Measurements from ENCODE around the gene CPNE1. TPM values are rescaled to one million over a fixed set of nuclear protein-coding genes. Genes with fewer than 3 reads are reported as not detected.

The CPNE1 gene
- total RNA-seq, 1 experiment from 2014 or later: 222 TPM

DNA sequence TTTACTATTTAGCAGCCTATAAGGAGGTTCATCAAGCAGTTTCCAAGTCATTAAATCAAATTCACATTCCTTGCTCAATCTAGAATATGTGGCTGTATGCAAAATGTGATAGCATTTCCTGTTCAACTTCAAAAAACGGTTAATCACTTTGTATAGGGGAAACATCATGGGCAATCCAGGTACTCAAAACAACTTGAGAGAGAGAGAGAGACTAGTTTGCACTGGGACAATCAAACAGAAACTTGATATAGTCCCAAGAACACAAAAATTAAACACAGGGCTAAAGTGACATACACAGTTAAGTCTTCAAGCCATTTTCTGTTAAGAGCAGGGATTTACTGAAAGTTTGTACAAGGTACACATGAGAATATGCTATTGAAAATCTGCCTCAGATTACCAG is 7.4 kb downstream of the CPNE1 start:
- Histone ChIP-seq H2AFZ (ENCODE audit: low read length) (no peak overlapping the region), H3K27me3 (ENCODE audit: low read length) (no peaks in the 10 kb centered on the region), H3K36me3 (ENCODE audit: low read depth, low read length) (peaks cover 46% of the 10 kb centered on the region), H3K9me2 (replicated peaks; ENCODE audit: low read length) (no peaks in the 10 kb centered on the region), H3K4me1 (ENCODE audit: insufficient read depth, low read length) (peaks cover 25% of the 10 kb centered on the region), H3K9me3 (ENCODE audit: low read length) (no peaks in the 10 kb centered on the region), H3K4me3 (ENCODE audit: low read length) (no peak overlapping the region), H4K20me1 (ENCODE audit: low read length) (peaks cover 93% of the 10 kb centered on the region), H3K9ac (ENCODE audit: low read length) (no peak overlapping the region), H3K27ac (ENCODE audit: low read length) (no peak overlapping the region), H3F3A (ENCODE audit: low read length, unreplicated experiment) (peaks cover 3% of the 10 kb centered on the region), H3K4me2 (ENCODE audit: low read length) (no peak overlapping the region), H3K79me2 (ENCODE audit: low read length) (peaks cover 100% of the 10 kb centered on the region)
- TF ChIP-seq, protein P1, sequence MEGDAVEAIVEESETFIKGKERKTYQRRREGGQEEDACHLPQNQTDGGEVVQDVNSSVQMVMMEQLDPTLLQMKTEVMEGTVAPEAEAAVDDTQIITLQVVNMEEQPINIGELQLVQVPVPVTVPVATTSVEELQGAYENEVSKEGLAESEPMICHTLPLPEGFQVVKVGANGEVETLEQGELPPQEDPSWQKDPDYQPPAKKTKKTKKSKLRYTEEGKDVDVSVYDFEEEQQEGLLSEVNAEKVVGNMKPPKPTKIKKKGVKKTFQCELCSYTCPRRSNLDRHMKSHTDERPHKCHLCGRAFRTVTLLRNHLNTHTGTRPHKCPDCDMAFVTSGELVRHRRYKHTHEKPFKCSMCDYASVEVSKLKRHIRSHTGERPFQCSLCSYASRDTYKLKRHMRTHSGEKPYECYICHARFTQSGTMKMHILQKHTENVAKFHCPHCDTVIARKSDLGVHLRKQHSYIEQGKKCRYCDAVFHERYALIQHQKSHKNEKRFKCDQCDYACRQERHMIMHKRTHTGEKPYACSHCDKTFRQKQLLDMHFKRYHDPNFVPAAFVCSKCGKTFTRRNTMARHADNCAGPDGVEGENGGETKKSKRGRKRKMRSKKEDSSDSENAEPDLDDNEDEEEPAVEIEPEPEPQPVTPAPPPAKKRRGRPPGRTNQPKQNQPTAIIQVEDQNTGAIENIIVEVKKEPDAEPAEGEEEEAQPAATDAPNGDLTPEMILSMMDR (conservative IDR thresholded peaks at IDR 0.05; ENCODE audit: low read depth, low read length): no peak
- TF ChIP-seq EZH2 (IDR thresholded peaks at IDR 0.05; ENCODE audit: low read length, unreplicated experiment): no peak
- TF ChIP-seq EZH2phosphoT487 (IDR thresholded peaks at IDR 0.05; ENCODE audit: borderline replicate concordance, low read length): no peak
- ATAC-seq: no peak
- BruUV-seq (replicated peaks): no TSS peak
- intact Hi-C loops (cut with micrococcal nuclease): no loop called here
- POLR2A ChIA-PET (ENCODE audit: unreplicated experiment): no interaction called here
- CTCF ChIA-PET: no interaction called here
- no peak for DNase-seq

DNA sequence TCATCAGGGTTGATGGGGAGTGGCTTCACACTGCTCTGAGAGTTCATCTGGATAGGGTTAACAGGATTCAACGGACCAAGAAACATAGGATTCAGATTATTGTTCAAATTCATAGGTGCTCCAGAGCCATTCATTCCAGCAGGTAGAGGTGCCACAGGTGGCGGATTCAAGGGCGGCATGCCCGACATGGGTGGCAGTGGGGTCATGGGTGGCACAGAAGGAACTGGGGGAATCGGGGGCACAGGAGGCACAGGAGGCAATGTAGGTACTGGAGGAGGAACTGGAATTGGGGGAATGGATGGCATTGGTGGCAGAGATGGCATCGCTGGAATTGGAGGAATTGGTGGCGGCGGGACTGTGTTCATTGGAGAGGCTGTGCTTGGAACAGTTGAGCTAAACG is 10.3 kb downstream of the CPNE1 start:
- BruUV-seq (replicated peaks): no TSS peak
- peaks cover 3% of the 10 kb centered on the region for H3F3A ChIP-seq (ENCODE audit: low read length, unreplicated experiment)
- no peaks in the 10 kb centered on the region for H3K4me1 ChIP-seq (ENCODE audit: insufficient read depth, low read length)
- H3K79me2 ChIP-seq (ENCODE audit: low read length): peaks cover 100% of the 10 kb centered on the region
- intact Hi-C loops (cut with micrococcal nuclease): no loop called here
- no peak overlapping the region for H3K27ac ChIP-seq (ENCODE audit: low read length)
- no peak overlapping the region for H3K4me2 ChIP-seq (ENCODE audit: low read length)
- H3K9me3 ChIP-seq (ENCODE audit: low read length): no peaks in the 10 kb centered on the region
- peaks cover 56% of the 10 kb centered on the region for H3K36me3 ChIP-seq (ENCODE audit: low read depth, low read length)
- DNase-seq: no peak
- no peak overlapping the region for H3K4me3 ChIP-seq (ENCODE audit: low read length)
- CTCF ChIA-PET: no interaction called here
- no peaks in the 10 kb centered on the region for H3K27me3 ChIP-seq (ENCODE audit: low read length)
- H2AFZ ChIP-seq (ENCODE audit: low read length): no peak overlapping the region
- H3K9me2 ChIP-seq (replicated peaks; ENCODE audit: low read length): no peaks in the 10 kb centered on the region
- peaks cover 81% of the 10 kb centered on the region for H4K20me1 ChIP-seq (ENCODE audit: low read length)
- TF ChIP-seq, protein P1 (conservative IDR thresholded peaks at IDR 0.05; ENCODE audit: low read depth, low read length): no peak
- TF ChIP-seq EZH2 (IDR thresholded peaks at IDR 0.05; ENCODE audit: low read length, unreplicated experiment) (no peak), EZH2phosphoT487 (IDR thresholded peaks at IDR 0.05; ENCODE audit: borderline replicate concordance, low read length) (no peak)
- H3K9ac ChIP-seq (ENCODE audit: low read length): no peak overlapping the region
- no peak for ATAC-seq
- POLR2A ChIA-PET (ENCODE audit: unreplicated experiment): no interaction called here

DNA sequence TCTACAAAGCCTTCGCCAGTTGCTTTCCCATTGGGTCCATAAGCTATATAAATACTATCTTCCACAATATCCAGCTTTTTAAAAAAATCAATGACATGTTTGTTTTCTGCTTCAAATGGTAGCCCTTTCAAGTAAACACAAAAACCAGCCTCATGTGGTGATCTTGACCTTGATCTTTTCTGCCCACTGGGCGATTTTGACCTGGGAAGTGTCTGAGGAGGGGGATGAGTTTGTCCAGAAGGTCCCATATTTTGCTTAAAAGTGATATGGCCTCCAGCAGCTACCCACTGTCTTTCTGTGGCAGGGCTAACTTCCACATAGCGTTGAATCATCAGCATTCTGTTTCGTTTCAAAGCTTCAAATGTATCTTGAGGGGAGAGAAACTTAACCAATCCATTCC is 10.8 kb downstream of the CPNE1 start:
- Histone ChIP-seq H3K27ac (ENCODE audit: low read length) (no peak overlapping the region), H4K20me1 (ENCODE audit: low read length) (peaks cover 78% of the 10 kb centered on the region), H3K4me2 (ENCODE audit: low read length) (no peak overlapping the region), H3K9me2 (replicated peaks; ENCODE audit: low read length) (no peaks in the 10 kb centered on the region), H3K4me3 (ENCODE audit: low read length) (no peak overlapping the region), H3K27me3 (ENCODE audit: low read length) (no peaks in the 10 kb centered on the region), H2AFZ (ENCODE audit: low read length) (no peak overlapping the region), H3K4me1 (ENCODE audit: insufficient read depth, low read length) (no peaks in the 10 kb centered on the region), H3K9me3 (ENCODE audit: low read length) (no peaks in the 10 kb centered on the region), H3F3A (ENCODE audit: low read length, unreplicated experiment) (peaks cover 3% of the 10 kb centered on the region), H3K79me2 (ENCODE audit: low read length) (peaks cover 100% of the 10 kb centered on the region), H3K36me3 (ENCODE audit: low read depth, low read length) (peaks cover 56% of the 10 kb centered on the region), H3K9ac (ENCODE audit: low read length) (no peak overlapping the region)
- ChIA-PET CTCF (no interaction called here), POLR2A (ENCODE audit: unreplicated experiment) (no interaction called here)
- TSS peak; percentile 10 for BruUV-seq (replicated peaks)
- intact Hi-C loops (cut with micrococcal nuclease): no loop called here
- DNase-seq (no peak), ATAC-seq (no peak)
- TF ChIP-seq EZH2phosphoT487 (IDR thresholded peaks at IDR 0.05; ENCODE audit: borderline replicate concordance, low read length) (no peak), EZH2 (IDR thresholded peaks at IDR 0.05; ENCODE audit: low read length, unreplicated experiment) (no peak)
- TF ChIP-seq, protein P1 (conservative IDR thresholded peaks at IDR 0.05; ENCODE audit: low read depth, low read length): no peak
